Measurements from ENCODE around the gene PSORS1C2. TPM values are rescaled to one million over a fixed set of nuclear protein-coding genes. Genes with fewer than 3 reads are reported as not detected.
"Not testable (repeated sequence)": the region's sequence is repeated elsewhere in the genome, so short reads cannot be mapped to it uniquely, and the experiment has no call there.

The PSORS1C2 gene
- total RNA-seq, 1 donor, result not detected

DNA sequence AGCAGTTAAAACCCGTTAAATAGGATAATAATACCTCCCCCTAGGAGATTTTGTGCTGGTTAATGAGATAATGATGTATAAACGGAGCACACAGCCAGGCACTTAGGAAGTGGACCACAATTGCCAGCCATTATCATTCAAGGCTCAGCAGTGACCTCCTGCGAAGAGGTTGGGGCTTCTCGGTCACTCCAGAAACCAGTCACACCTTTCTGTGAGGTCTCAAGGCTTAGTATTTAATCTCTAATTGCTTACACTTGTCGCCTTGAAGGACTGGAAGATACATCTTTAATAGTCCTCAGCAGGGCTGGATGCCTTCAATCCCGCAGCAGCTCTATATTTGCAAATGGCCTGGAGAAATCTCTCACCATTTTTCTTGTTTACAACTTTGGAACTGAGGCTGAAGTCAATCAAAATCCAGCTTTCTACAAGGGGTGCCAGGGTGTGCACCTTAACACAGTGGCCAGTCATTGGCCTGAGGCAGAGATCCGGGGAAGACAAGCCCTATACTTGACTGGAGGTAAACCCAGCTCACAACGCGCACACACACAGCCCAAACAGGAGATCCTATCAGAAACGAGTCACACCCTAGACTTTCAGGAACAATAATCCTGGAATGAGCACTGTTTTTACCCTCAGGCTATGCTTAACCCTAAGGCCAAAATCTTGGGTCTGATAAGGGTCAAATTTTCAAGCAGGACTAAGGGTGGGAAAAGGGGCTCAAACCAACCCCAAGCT lies 30.4 kb upstream of the PSORS1C2 start:
- Histone ChIP-seq H3K36me3 (ENCODE audit: insufficient read depth, low read length) (no peaks in the 10 kb centered on the region), H3K27me3 (ENCODE audit: insufficient read depth, low read length) (no peaks in the 10 kb centered on the region)

DNA sequence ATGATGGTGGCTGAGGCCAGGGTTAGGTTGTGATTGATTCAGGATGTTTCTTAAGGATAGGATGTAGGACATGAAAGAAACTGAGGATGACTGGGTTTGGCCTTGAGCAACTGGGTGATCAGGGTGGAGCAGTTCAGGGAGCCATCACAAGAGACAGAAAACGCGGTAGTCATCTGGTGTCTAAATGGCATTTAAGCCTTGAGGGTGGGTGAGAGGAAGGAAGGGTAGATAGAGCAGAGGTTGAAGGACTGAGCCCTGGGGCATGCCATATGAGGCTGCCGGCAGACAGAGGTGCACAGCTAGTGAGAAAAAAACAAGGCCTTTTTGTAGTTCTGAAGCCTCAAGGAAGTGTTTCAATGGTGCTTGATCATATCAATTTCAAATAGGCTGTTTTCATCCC lies 29.7 kb upstream of the PSORS1C2 start:
- no peak for DNase-seq (ENCODE audit: insufficient read length, low spot score, missing footprints)
- H2AFZ ChIP-seq (ENCODE audit: low read length), result no peak overlapping the region
- H3K9me3 ChIP-seq (ENCODE audit: low read depth, low read length), result no peaks in the 10 kb centered on the region
- no peaks in the 10 kb centered on the region for H3K4me1 ChIP-seq (ENCODE audit: insufficient read depth, low read length)
- H3K4me2 ChIP-seq (ENCODE audit: insufficient read depth, low read length), result no peak overlapping the region
- H3K79me2 ChIP-seq (ENCODE audit: insufficient read depth, low read length), result no peaks in the 10 kb centered on the region
- H3K27ac ChIP-seq (ENCODE audit: low read depth, low read length), result no peak overlapping the region
- H3K27me3 ChIP-seq (ENCODE audit: insufficient read depth, low read length), result no peaks in the 10 kb centered on the region
- no peak overlapping the region for H3K4me3 ChIP-seq (ENCODE audit: insufficient read depth, low read length)
- TF ChIP-seq, protein P1, sequence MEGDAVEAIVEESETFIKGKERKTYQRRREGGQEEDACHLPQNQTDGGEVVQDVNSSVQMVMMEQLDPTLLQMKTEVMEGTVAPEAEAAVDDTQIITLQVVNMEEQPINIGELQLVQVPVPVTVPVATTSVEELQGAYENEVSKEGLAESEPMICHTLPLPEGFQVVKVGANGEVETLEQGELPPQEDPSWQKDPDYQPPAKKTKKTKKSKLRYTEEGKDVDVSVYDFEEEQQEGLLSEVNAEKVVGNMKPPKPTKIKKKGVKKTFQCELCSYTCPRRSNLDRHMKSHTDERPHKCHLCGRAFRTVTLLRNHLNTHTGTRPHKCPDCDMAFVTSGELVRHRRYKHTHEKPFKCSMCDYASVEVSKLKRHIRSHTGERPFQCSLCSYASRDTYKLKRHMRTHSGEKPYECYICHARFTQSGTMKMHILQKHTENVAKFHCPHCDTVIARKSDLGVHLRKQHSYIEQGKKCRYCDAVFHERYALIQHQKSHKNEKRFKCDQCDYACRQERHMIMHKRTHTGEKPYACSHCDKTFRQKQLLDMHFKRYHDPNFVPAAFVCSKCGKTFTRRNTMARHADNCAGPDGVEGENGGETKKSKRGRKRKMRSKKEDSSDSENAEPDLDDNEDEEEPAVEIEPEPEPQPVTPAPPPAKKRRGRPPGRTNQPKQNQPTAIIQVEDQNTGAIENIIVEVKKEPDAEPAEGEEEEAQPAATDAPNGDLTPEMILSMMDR (IDR thresholded peaks at IDR 0.05; ENCODE audit: extremely low read depth, low read depth, low read length), result no peak
- no peaks in the 10 kb centered on the region for H4K20me1 ChIP-seq (ENCODE audit: insufficient read depth, low read length)
- no peaks in the 10 kb centered on the region for H3K36me3 ChIP-seq (ENCODE audit: insufficient read depth, low read length)

More for the DNA sequence above, 30.4 kb upstream of the PSORS1C2 start:
- Histone ChIP-seq H4K20me1 (ENCODE audit: insufficient read depth, low read length) (no peaks in the 10 kb centered on the region), H3K4me3 (ENCODE audit: insufficient read depth, low read length) (no peak overlapping the region), H2AFZ (ENCODE audit: low read length) (no peak overlapping the region), H3K4me2 (ENCODE audit: insufficient read depth, low read length) (no peak overlapping the region), H3K27ac (ENCODE audit: low read depth, low read length) (no peak overlapping the region), H3K79me2 (ENCODE audit: insufficient read depth, low read length) (no peaks in the 10 kb centered on the region), H3K9me3 (ENCODE audit: low read depth, low read length) (no peaks in the 10 kb centered on the region), H3K4me1 (ENCODE audit: insufficient read depth, low read length) (no peaks in the 10 kb centered on the region)
- TF ChIP-seq, protein P1 (IDR thresholded peaks at IDR 0.05; ENCODE audit: extremely low read depth, low read depth, low read length), result no peak
- DNase-seq (ENCODE audit: insufficient read length, low spot score, missing footprints), result no peak

DNA sequence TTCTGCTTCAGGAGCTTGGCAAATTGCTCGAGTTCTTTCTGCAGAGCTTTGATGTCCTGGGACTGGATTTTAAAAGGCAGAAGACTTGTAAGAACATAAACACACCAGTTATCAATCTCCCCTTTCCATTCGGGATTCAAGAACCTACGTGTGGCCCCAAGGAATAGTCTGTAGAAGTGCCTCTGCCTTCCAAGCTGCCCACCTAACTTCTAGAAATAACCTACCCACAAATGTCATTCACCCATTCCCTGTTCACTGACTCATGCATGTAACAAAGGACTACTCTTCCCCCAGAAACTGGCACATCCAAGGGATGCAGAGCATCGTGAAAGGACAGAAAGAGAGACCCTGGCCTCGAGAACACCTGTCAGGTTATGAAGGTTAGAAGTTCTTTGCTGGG lies 27.1 kb upstream of the PSORS1C2 start:
- TF ChIP-seq, protein P1 (IDR thresholded peaks at IDR 0.05; ENCODE audit: extremely low read depth, low read depth, low read length), result no peak
- H3K27me3 ChIP-seq (ENCODE audit: insufficient read depth, low read length), result no peaks in the 10 kb centered on the region
- H3K36me3 ChIP-seq (ENCODE audit: insufficient read depth, low read length), result peaks cover 10% of the 10 kb centered on the region
- H3K79me2 ChIP-seq (ENCODE audit: insufficient read depth, low read length), result no peaks in the 10 kb centered on the region
- no peak overlapping the region for H3K4me3 ChIP-seq (ENCODE audit: insufficient read depth, low read length)
- no peaks in the 10 kb centered on the region for H3K4me1 ChIP-seq (ENCODE audit: insufficient read depth, low read length)
- H3K4me2 ChIP-seq (ENCODE audit: insufficient read depth, low read length), result no peak overlapping the region
- H4K20me1 ChIP-seq (ENCODE audit: insufficient read depth, low read length), result no peaks in the 10 kb centered on the region
- DNase-seq (ENCODE audit: insufficient read length, low spot score, missing footprints), result no peak
- no peak overlapping the region for H3K27ac ChIP-seq (ENCODE audit: low read depth, low read length)
- no peak overlapping the region for H2AFZ ChIP-seq (ENCODE audit: low read length)
- H3K9me3 ChIP-seq (ENCODE audit: low read depth, low read length), result no peaks in the 10 kb centered on the region

DNA sequence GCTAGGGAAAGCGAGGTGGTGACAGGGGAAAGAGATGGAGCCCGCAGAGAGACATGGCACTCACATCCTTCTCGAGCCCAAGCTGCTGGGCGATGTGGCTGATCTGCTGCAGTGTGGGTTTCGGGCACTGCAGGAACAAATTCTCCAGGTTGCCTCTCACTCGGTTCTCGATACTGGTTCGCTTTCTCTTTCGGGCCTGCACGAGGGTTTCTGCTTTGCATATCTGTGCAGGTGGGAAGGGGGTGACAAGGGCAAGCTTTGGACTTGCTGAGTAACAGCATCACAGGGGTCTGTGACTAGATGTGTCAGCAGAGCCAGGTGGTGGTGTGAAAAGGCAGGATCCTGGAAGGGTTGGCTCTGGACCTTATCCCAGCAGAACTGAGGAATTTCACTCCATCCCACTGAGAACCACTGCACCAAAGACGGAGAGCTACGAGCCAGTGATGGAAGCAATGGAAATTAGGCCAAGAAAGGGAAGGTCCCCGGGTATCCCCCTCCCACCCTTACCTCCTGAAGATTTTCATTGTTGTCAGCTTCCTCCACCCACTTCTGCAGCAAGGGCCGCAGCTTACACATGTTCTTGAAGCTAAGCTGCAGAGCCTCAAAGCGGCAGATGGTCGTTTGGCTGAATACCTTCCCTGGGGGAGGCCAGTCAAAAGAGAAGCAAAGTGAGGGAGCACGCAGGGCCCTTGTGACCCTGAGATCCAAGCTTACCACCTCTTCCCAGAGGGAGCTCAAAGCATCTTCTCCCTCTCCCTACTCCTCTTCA lies 26.4 kb upstream of the PSORS1C2 start:
- not testable (repeated sequence) for H3K27ac ChIP-seq (ENCODE audit: low read depth, low read length); H3K4me2 ChIP-seq (ENCODE audit: insufficient read depth, low read length); H2AFZ ChIP-seq (ENCODE audit: low read length); H3K27me3 ChIP-seq (ENCODE audit: insufficient read depth, low read length); DNase-seq (ENCODE audit: insufficient read length, low spot score, missing footprints); H4K20me1 ChIP-seq (ENCODE audit: insufficient read depth, low read length); H3K9me3 ChIP-seq (ENCODE audit: low read depth, low read length); H3K4me3 ChIP-seq (ENCODE audit: insufficient read depth, low read length); H3K4me1 ChIP-seq (ENCODE audit: insufficient read depth, low read length); H3K79me2 ChIP-seq (ENCODE audit: insufficient read depth, low read length)
- H3K36me3 ChIP-seq (ENCODE audit: insufficient read depth, low read length), result peaks cover 10% of the 10 kb centered on the region

DNA sequence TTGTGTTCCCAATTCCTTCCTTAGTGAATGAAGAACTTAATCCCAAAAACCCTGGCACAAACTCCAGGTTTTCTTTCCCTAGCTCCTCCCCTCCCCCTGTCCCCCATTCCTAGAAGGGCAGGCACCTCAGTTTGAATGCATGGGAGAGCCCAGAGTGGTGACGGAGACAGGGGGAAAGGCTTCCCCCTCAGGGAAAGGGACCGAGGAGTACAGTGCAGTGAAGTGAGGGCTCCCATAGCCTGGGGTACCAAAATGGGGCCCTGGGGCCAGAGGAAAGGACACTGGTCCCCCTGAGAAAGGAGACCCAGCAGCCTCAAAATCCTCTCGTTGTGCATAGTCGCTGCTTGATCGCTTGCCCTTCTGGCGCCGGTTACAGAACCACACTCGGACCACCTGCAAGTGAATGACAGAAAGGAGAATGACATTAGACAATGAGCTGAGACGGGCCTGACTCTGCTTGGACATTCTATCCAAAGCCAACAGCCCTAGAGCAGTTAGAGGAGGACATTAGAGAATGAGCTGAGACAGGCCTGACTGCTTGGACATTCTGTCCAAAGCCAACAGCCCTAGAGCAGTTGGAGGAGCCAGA lies 25.7 kb upstream of the PSORS1C2 start:
- not testable (repeated sequence) for H2AFZ ChIP-seq (ENCODE audit: low read length); H3K27ac ChIP-seq (ENCODE audit: low read depth, low read length); H3K4me1 ChIP-seq (ENCODE audit: insufficient read depth, low read length); H3K4me2 ChIP-seq (ENCODE audit: insufficient read depth, low read length); H3K27me3 ChIP-seq (ENCODE audit: insufficient read depth, low read length); DNase-seq (ENCODE audit: insufficient read length, low spot score, missing footprints); H4K20me1 ChIP-seq (ENCODE audit: insufficient read depth, low read length); H3K4me3 ChIP-seq (ENCODE audit: insufficient read depth, low read length); H3K9me3 ChIP-seq (ENCODE audit: low read depth, low read length); H3K79me2 ChIP-seq (ENCODE audit: insufficient read depth, low read length)
- peaks cover 10% of the 10 kb centered on the region for H3K36me3 ChIP-seq (ENCODE audit: insufficient read depth, low read length)
